HG02623 (cell line): ENCODE results near the gene CNPY4.

Experiments
- ATAC-seq: cut with Tn5 transposase; IDR thresholded peaks from one replicate; pipeline ENCODE4 v1.9.1; 2021; ENCODE audit warnings: moderate library complexity; ENCODE audit not compliant: unreplicated experiment

CNPY4 gene

GRCh38 chr7:100091411-100092181 is 27.8 kb upstream of the CNPY4 start:
- ATAC-seq = no peak

- no peak for ATAC-seq
These were observed 26.4 kb upstream of the CNPY4 start for GRCh38 chr7:100093054-100093453.

- no peak for ATAC-seq
These were observed 25.9 kb upstream of the CNPY4 start for GRCh38 chr7:100093498-100093897.

- no peak for ATAC-seq
These were observed 25.4 kb upstream of the CNPY4 start for GRCh38 chr7:100093925-100094486.

GRCh38 chr7:100095289-100095688 is 24.1 kb upstream of the CNPY4 start:
- no peak for ATAC-seq

- ATAC-seq = no peak
These were observed 23.7 kb upstream of the CNPY4 start for GRCh38 chr7:100095704-100096103.

GRCh38 chr7:100098913-100099312 is 20.5 kb upstream of the CNPY4 start:
- ATAC-seq = no peak

- no peak for ATAC-seq
These were observed 20.0 kb upstream of the CNPY4 start for GRCh38 chr7:100099452-100099851.

GRCh38 chr7:100100420-100101015 is 18.9 kb upstream of the CNPY4 start:
- peak; percentile 69 for ATAC-seq

- ATAC-seq = peak; percentile 71
These were observed 18.2 kb upstream of the CNPY4 start, which contains the start of the genes AP4M1 and MCM7 for GRCh38 chr7:100101016-100101862. AP4M1 (plus strand) TSS chr7:100101643; CDS start chr7:100101715, 72 bp downstream. MCM7 (minus strand) TSS chr7:100101397; CDS start chr7:100101294, 103 bp downstream.

- no peak for ATAC-seq
These were observed 16.2 kb upstream of the CNPY4 start for GRCh38 chr7:100102950-100103840.

GRCh38 chr7:100105534-100105933 is 13.9 kb upstream of the CNPY4 start:
- ATAC-seq = no peak

GRCh38 chr7:100106633-100107032 is 12.8 kb upstream of the CNPY4 start:
- no peak for ATAC-seq

GRCh38 chr7:100107125-100107737 is 12.2 kb upstream of the CNPY4 start:
- no peak for ATAC-seq

GRCh38 chr7:100107890-100108289 is 11.5 kb upstream of the CNPY4 start:
- no peak for ATAC-seq

- ATAC-seq = no peak
These were observed 9.8 kb upstream of the CNPY4 start for GRCh38 chr7:100109521-100110163.

GRCh38 chr7:100111156-100111555 is 8.3 kb upstream of the CNPY4 start:
- ATAC-seq = no peak

- ATAC-seq = no peak
These were observed 7.5 kb upstream of the CNPY4 start for GRCh38 chr7:100111914-100112313.

- no peak for ATAC-seq
These were observed 4.4 kb upstream of the CNPY4 start for GRCh38 chr7:100115026-100115425.
